A549 (cell line): ENCODE measurements around the gene NACA. TPM values are rescaled to one million over a fixed set of nuclear protein-coding genes. Genes with fewer than 3 reads are reported as not detected.

Source experiments
- ATAC-seq, 2 experiments: fragments of 200-7000 bp in 1 of 2; fragments of >200 bp in 1 of 2; cut with Nextera tagmentation in 1 of 2; cut with Tn5 transposase in 1 of 2; 3 replicates each; pipeline versions ENCODE4 v1.8.0 to v1.9.1; 2018 to 2020; ENCODE audit warnings: mild to moderate bottlenecking in 1 of 2, moderate library complexity in 1 of 2
- CTCF ChIA-PET: fragments of 300-600 bp; sonication (Branson Sonifier 250); formaldehyde crosslinking; extraction: SDS; loops from one replicate; lab custom pipeline; 2021; ENCODE audit warnings: antibody characterized with exemption, inconsistent platforms; lab: Yijun Ruan, JAX
- POLR2A ChIA-PET: fragments of 350-600 bp; formaldehyde crosslinking; extraction: SDS; loops from one replicate; lab custom pipeline; 2021; ENCODE audit warnings: antibody characterized with exemption, inconsistent platforms; lab: Yijun Ruan, JAX
- DNase-seq, 2 experiments: peaks; one replicate each; pipeline versions ENCODE4 v3.0.0 to v3.0.0-alpha.2; 2011 to 2016; ENCODE audit warnings: low read depth in 1 of 2, low spot score in 1 of 2
- FAIRE-seq: peaks from 2 replicates; lab custom pipeline; 2011; peaks lifted over from hg19 to GRCh38; lab: Jason Lieb, UNC
- H3K27ac ChIP-seq, 2 experiments: fragments of >200 bp; sonication (Bioruptor Twin); formaldehyde crosslinking; 3 replicates each; pipeline ENCODE4 v1.5.1; 2016 to 2017
- H3K4me1 ChIP-seq: fragments of >200 bp; sonication (Bioruptor Twin); formaldehyde crosslinking; 3 replicates; pipeline ENCODE4 v1.6.1; 2016
- H3K4me2 ChIP-seq: fragments of >200 bp; sonication (Bioruptor Twin); formaldehyde crosslinking; 3 replicates; pipeline ENCODE4 v1.6.1; 2016
- H3K4me3 ChIP-seq: fragments of >200 bp; sonication (Bioruptor Twin); formaldehyde crosslinking; 3 replicates; pipeline ENCODE4 v1.5.1; 2016
- H3K9me3 ChIP-seq: fragments of >200 bp; sonication (Bioruptor Twin); formaldehyde crosslinking; 3 replicates; pipeline ENCODE4 v1.6.1; 2016
- BHLHE40 ChIP-seq: IDR thresholded peaks from 2 replicates; pipeline ENCODE4 v1.6.1; 2012; ENCODE audit warnings: low read depth, low read length, inconsistent platforms
- CBX8 ChIP-seq: fragments of 200-600 bp; sonication (generic); IDR thresholded peaks from 2 replicates; pipeline ENCODE4 v1.6.1; 2016
- CEBPB ChIP-seq, 2 experiments: fragments of >200 bp in 1 of 2; sonication (Bioruptor Twin) in 1 of 2; formaldehyde crosslinking in 1 of 2; IDR thresholded peaks; 2 replicates each; pipeline ENCODE4 v1.6.1; 2012 to 2016
- CHD2 ChIP-seq: fragments of 150-350 bp; IDR thresholded peaks from 2 replicates; pipeline ENCODE4 v1.6.1; 2014; ENCODE audit warnings: low read length; ENCODE audit not compliant: partially characterized antibody
- CHD4 ChIP-seq: fragments of 200-600 bp; sonication (generic); IDR thresholded peaks from 2 replicates; pipeline ENCODE4 v1.6.1; 2016; ENCODE audit warnings: antibody characterized with exemption, mild to moderate bottlenecking, borderline replicate concordance
- EHF ChIP-seq: fragments of 250-450 bp; sonication (Bioruptor Pico); IDR thresholded peaks from 2 replicates; pipeline ENCODE4 v1.5.0; 2020; ENCODE audit warnings: mild to moderate bottlenecking
- EP300 ChIP-seq, 2 experiments: fragments of >200 bp; sonication (Bioruptor Twin); formaldehyde crosslinking; IDR thresholded peaks; 2 replicates in 1 of 2; 3 replicates in 1 of 2; pipeline ENCODE4 v1.6.1; 2016 to 2017
- FOSB ChIP-seq: fragments of 250-450 bp; sonication (Bioruptor Pico); IDR thresholded peaks from 2 replicates; pipeline ENCODE4 v1.5.0; 2020; ENCODE audit warnings: mild to moderate bottlenecking, moderate library complexity
- GATA3 ChIP-seq: IDR thresholded peaks from 2 replicates; pipeline ENCODE4 v1.6.1; 2012; ENCODE audit warnings: borderline replicate concordance
- HDAC2 ChIP-seq: fragments of 200-600 bp; sonication (generic); IDR thresholded peaks from 2 replicates; pipeline ENCODE4 v1.6.1; 2016
- HOXA7 ChIP-seq: fragments of 250-450 bp; sonication (Bioruptor Pico); IDR thresholded peaks from 2 replicates; pipeline ENCODE4 v1.5.0; 2020; ENCODE audit warnings: mild to moderate bottlenecking, moderate library complexity
- HOXB5 ChIP-seq: fragments of 250-450 bp; sonication (Bioruptor Pico); IDR thresholded peaks from 2 replicates; pipeline ENCODE4 v1.5.0; 2020; ENCODE audit warnings: mild to moderate bottlenecking, moderate library complexity
- JUN ChIP-seq, 2 experiments: fragments of >200 bp; sonication (Bioruptor Twin); formaldehyde crosslinking; IDR thresholded peaks; 2 replicates in 1 of 2; 3 replicates in 1 of 2; pipeline ENCODE4 v1.6.1; 2016 to 2017
- JUNB ChIP-seq: fragments of >200 bp; sonication (Bioruptor Twin); formaldehyde crosslinking; IDR thresholded peaks from 2 replicates; pipeline ENCODE4 v1.6.1; 2016
- KDM1A ChIP-seq: fragments of 200-600 bp; sonication (generic); IDR thresholded peaks from 2 replicates; pipeline ENCODE4 v1.6.1; 2016; ENCODE audit warnings: low read depth, mild to moderate bottlenecking
- KDM5A ChIP-seq: fragments of 200-600 bp; sonication (generic); IDR thresholded peaks from 2 replicates; pipeline ENCODE4 v1.6.1; 2016; ENCODE audit warnings: antibody characterized with exemption, mild to moderate bottlenecking
- MAFK ChIP-seq: fragments of 450-650 bp; IDR thresholded peaks from 2 replicates; pipeline ENCODE4 v1.6.1; 2014; ENCODE audit not compliant: partially characterized antibody
- MAX ChIP-seq: IDR thresholded peaks from 2 replicates; pipeline ENCODE4 v1.6.1; 2012
- MAZ ChIP-seq: fragments of 150-350 bp; IDR thresholded peaks from 2 replicates; pipeline ENCODE4 v1.6.1; 2014; ENCODE audit warnings: antibody characterized with exemption, low read depth, low read length, borderline replicate concordance
- NFE2L2 ChIP-seq: fragments of 150-350 bp; conservative IDR thresholded peaks from 2 replicates; pipeline ENCODE4 v1.6.1; 2014; ENCODE audit warnings: low read length
- NPAS2 ChIP-seq: fragments of 250-450 bp; sonication (Bioruptor Pico); IDR thresholded peaks from 2 replicates; pipeline ENCODE4 v1.8.0; 2022; ENCODE audit warnings: mild to moderate bottlenecking, moderate library complexity, borderline replicate concordance
- NR3C1 ChIP-seq: fragments of >200 bp; sonication (Bioruptor Twin); formaldehyde crosslinking; IDR thresholded peaks from 3 replicates; pipeline ENCODE4 v1.6.1; 2017
- POLR2AphosphoS2 ChIP-seq: conservative IDR thresholded peaks from 2 replicates; pipeline ENCODE4 v1.6.1; 2012; ENCODE audit warnings: low read length, improper control_type of control experiment, inconsistent platforms
- RCOR1 ChIP-seq: fragments of 150-350 bp; IDR thresholded peaks from 2 replicates; pipeline ENCODE4 v1.6.1; 2014; ENCODE audit warnings: antibody characterized with exemption, low read length, low read depth
- RFX5 ChIP-seq: fragments of 450-650 bp; IDR thresholded peaks from 2 replicates; pipeline ENCODE4 v1.7.1; 2014; ENCODE audit warnings: antibody characterized with exemption, mild to moderate bottlenecking, moderate library complexity
- RNF2 ChIP-seq: fragments of 200-600 bp; sonication (generic); IDR thresholded peaks from 2 replicates; pipeline ENCODE4 v1.6.1; 2016; ENCODE audit warnings: low read depth, mild to moderate bottlenecking, antibody characterized with exemption, moderate library complexity, borderline replicate concordance
- SMC3 ChIP-seq: fragments of >200 bp; sonication (Bioruptor Twin); formaldehyde crosslinking; IDR thresholded peaks from 3 replicates; pipeline ENCODE4 v1.6.1; 2018; ENCODE audit warnings: inconsistent platforms
- SREBF2 ChIP-seq: fragments of 450-650 bp; IDR thresholded peaks from 2 replicates; pipeline ENCODE4 v1.6.1; 2014; ENCODE audit warnings: mild to moderate bottlenecking, moderate library complexity
- TFCP2L1 ChIP-seq: fragments of 250-450 bp; sonication (Bioruptor Pico); IDR thresholded peaks from 2 replicates; pipeline ENCODE4 v1.5.0; 2021; ENCODE audit warnings: mild to moderate bottlenecking
- TP53 ChIP-seq: fragments of 250-450 bp; sonication (Bioruptor Pico); IDR thresholded peaks from 2 replicates; pipeline ENCODE4 v1.5.0; 2021; ENCODE audit warnings: mild to moderate bottlenecking, moderate library complexity
- USF2 ChIP-seq: fragments of 450-650 bp; IDR thresholded peaks from 2 replicates; pipeline ENCODE4 v1.6.1; 2014; ENCODE audit warnings: antibody characterized with exemption
- ZFP36 ChIP-seq: fragments of 450-650 bp; IDR thresholded peaks from 2 replicates; pipeline ENCODE4 v1.6.1; 2014; ENCODE audit warnings: borderline replicate concordance; ENCODE audit not compliant: partially characterized antibody
- ZNF302 ChIP-seq: fragments of 250-450 bp; sonication (Bioruptor Pico); IDR thresholded peaks from 2 replicates; pipeline ENCODE4 v1.9.0; 2021; ENCODE audit warnings: inconsistent platforms, mild to moderate bottlenecking, moderate library complexity
- ZSCAN20 ChIP-seq: fragments of 250-450 bp; sonication (Bioruptor Pico); IDR thresholded peaks from 2 replicates; pipeline ENCODE4 v1.8.0; 2022; ENCODE audit warnings: mild to moderate bottlenecking, moderate library complexity
- WGBS: methylation state at CpG from one replicate; pipeline ENCODE4 v1.1.6; 2017; ENCODE audit errors: missing lambda C conversion rate; 5-methylcytosine and 5-hydroxymethylcytosine counted together
- polyA minus RNA-seq: library from RNA; depleted of rRNA, polyadenylated mRNA; stranded (reverse); fragments of >200 nt; gene quantifications from 2 replicates; pipeline ENCODE4 v1.2.3, GENCODE V29; 2011; rRNA and poly(A)+ RNA removed
- polyA plus RNA-seq, 4 experiments: library from polyadenylated mRNA; depleted of rRNA in 3 of 4; stranded (reverse); fragments of >200 nt; fragmentation: RNase III in 1 of 4; extraction: RNeasy Plus Mini Kit Qiagen cat#74134 plus additional on column Dnase treatment in 1 of 4; gene quantifications; 2 replicates in 3 of 4; 3 replicates in 1 of 4; pipeline ENCODE4 v1.2.3, GENCODE V29; 2011 to 2017
- TF ChIP-seq, protein P1 (sequence below): fragments of >200 bp; sonication (Bioruptor Twin); formaldehyde crosslinking; IDR thresholded peaks from 2 replicates; pipeline ENCODE4 v1.6.1; 2016
- TF ChIP-seq, protein P2 (sequence below): IDR thresholded peaks from 2 replicates; pipeline ENCODE4 v1.6.1; 2012
- TF ChIP-seq, protein P3 (sequence below): fragments of >200 bp; sonication (Bioruptor Twin); formaldehyde crosslinking; IDR thresholded peaks from 3 replicates; pipeline ENCODE4 v1.5.1; 2016
- TF ChIP-seq, protein P4 (sequence below): fragments of >200 bp; sonication (Bioruptor Twin); formaldehyde crosslinking; IDR thresholded peaks from 3 replicates; pipeline ENCODE4 v1.6.1; 2016

NACA gene
- polyA plus RNA-seq (2011; rRNA removed) (993 and 1,560 TPM in 2 replicates), polyA plus RNA-seq (2017; fragmentation: RNase III; extraction: RNeasy Plus Mini Kit Qiagen cat#74134 plus additional on column Dnase treatment) (2,331 to 2,770 TPM (median 2,562 TPM) in 3 replicates), polyA minus RNA-seq (462 and 592 TPM in 2 replicates)
- polyA plus RNA-seq (2012; cell fraction: cytosol; rRNA removed) = 797 and 972 TPM in 2 replicates
- polyA plus RNA-seq (2012; cell fraction: nucleus; rRNA removed) = 286 and 326 TPM in 2 replicates

DNA sequence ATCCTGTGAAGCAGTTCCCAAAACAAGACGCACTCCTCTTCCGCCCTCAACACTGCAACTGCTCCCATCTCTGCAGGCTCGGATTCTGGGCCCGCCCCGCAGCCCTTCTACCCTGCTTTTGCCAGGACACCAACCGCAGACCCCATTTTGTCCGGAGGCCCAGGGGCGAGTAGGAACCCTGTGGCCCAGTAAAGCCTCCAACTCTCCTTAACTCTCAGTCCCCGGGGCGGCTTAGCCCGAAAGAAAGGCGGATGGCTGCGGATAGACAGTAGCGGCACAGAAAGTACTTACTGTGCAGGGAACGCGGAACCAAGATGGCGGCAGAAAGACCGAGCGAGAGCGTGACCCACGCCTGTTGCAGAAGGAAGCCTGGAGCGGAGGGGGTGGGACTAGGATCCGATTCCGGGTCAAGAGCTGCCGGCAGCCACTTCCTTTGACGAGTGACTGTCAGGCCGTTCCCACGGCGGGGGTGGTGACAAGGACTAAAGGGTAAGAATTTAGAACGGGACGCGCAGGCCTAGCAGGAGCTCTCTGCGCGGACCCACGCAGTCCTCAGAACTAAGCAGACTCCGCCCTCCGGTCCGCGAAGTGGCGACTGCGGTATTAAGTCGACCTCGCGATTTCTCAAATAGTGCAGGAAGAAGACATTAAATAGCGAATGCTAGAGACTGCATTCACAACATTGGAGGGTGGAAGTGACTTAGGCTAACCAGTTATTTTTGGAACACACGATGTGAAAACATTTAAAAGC lies at the start of gene NACA:
Gene NACA (minus strand): TSS at position 328 of the 751 bp plus-strand sequence. CDS start 778 bp downstream, outside the sequence.
- FAIRE-seq (peak; percentile 28), ATAC-seq (peak; percentile 97 to 98), DNase-seq (peak; percentile 99)
- peak within 1 kb of the TSS; percentile 96 to 99 for H3K27ac ChIP-seq
- ChIA-PET POLR2A (interaction anchor here (0.6 to 3.2 kb wide), 20 partner anchors 8 to 402 kb away, joined by 3 to 72 read pairs (median 4); partner anchors contain the start of genes NAB2, NEMP1, PRIM1 and PTGES3), CTCF (interaction anchor here (0.7 to 2.7 kb wide), 6 partner anchors 10 to 263 kb away, joined by 3 to 8 read pairs (median 6); partner anchors contain the start of genes PRIM1 and RBMS2)
- under 1% methylated on average over 46 of the region's 46 CpGs for WGBS
- peaks cover 34% of the 10 kb centered on the region for H3K4me1 ChIP-seq
- peak within 1 kb of the TSS; percentile 85 for H3K4me2 ChIP-seq
- H3K4me3 ChIP-seq = peak within 1 kb of the TSS; percentile 99
- no peaks in the 10 kb centered on the region for H3K9me3 ChIP-seq
- TF ChIP-seq MAZ (peak; percentile 66; the same call in 1 of the 2 replicates), TFCP2L1 (CRISPR knock-in tag) (no peak), FOSB (CRISPR knock-in tag) (no peak), USF2 (0 out of 2 replicates have a peak, but pooled peaks have one; percentile 26), CEBPB (IDR thresholded peaks at IDR 0.05) (peak in 1 of 2 experiments; percentile 32; a peak in 1 of 4 replicates), CBX8 (no peak), ZFP36 (no peak), CHD2 (peak; percentile 64), POLR2AphosphoS2 (no peak), CHD4 (no peak), KDM1A (no peak), TP53 (CRISPR knock-in tag) (peak; percentile 36; the same call in 1 of the 2 replicates), HOXA7 (CRISPR knock-in tag) (0 out of 2 replicates have a peak, but pooled peaks have one; percentile 56), RNF2 (no peak), MAX (peak; percentile 99), JUNB (no peak), ZNF302 (no peak), RFX5 (no peak), NR3C1 (no peak), JUN (IDR thresholded peaks at IDR 0.05) (peak; percentile 95 to 99), MAFK (no peak), GATA3 (no peak), RCOR1 (no peak), EHF (CRISPR knock-in tag) (peak; percentile 77; the same call in 1 of the 2 replicates), NPAS2 (CRISPR knock-in tag) (no peak), SREBF2 (no peak), HOXB5 (CRISPR knock-in tag) (no peak), ZSCAN20 (CRISPR knock-in tag) (no peak), NFE2L2 (no peak), KDM5A (peak; percentile 48; the same call in 1 of the 2 replicates), SMC3 (no peak), HDAC2 (no peak), EP300 (IDR thresholded peaks at IDR 0.05) (no peak), BHLHE40 (no peak)
- TF ChIP-seq, protein P1, sequence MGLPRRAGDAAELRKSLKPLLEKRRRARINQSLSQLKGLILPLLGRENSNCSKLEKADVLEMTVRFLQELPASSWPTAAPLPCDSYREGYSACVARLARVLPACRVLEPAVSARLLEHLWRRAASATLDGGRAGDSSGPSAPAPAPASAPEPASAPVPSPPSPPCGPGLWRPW = no peak
- TF ChIP-seq, protein P2, sequence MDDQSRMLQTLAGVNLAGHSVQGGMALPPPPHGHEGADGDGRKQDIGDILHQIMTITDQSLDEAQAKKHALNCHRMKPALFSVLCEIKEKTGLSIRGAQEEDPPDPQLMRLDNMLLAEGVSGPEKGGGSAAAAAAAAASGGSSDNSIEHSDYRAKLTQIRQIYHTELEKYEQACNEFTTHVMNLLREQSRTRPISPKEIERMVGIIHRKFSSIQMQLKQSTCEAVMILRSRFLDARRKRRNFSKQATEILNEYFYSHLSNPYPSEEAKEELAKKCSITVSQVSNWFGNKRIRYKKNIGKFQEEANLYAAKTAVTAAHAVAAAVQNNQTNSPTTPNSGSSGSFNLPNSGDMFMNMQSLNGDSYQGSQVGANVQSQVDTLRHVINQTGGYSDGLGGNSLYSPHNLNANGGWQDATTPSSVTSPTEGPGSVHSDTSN = peak; percentile 74
- TF ChIP-seq, protein P3, sequence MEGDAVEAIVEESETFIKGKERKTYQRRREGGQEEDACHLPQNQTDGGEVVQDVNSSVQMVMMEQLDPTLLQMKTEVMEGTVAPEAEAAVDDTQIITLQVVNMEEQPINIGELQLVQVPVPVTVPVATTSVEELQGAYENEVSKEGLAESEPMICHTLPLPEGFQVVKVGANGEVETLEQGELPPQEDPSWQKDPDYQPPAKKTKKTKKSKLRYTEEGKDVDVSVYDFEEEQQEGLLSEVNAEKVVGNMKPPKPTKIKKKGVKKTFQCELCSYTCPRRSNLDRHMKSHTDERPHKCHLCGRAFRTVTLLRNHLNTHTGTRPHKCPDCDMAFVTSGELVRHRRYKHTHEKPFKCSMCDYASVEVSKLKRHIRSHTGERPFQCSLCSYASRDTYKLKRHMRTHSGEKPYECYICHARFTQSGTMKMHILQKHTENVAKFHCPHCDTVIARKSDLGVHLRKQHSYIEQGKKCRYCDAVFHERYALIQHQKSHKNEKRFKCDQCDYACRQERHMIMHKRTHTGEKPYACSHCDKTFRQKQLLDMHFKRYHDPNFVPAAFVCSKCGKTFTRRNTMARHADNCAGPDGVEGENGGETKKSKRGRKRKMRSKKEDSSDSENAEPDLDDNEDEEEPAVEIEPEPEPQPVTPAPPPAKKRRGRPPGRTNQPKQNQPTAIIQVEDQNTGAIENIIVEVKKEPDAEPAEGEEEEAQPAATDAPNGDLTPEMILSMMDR = no peak
- TF ChIP-seq, protein P4, sequence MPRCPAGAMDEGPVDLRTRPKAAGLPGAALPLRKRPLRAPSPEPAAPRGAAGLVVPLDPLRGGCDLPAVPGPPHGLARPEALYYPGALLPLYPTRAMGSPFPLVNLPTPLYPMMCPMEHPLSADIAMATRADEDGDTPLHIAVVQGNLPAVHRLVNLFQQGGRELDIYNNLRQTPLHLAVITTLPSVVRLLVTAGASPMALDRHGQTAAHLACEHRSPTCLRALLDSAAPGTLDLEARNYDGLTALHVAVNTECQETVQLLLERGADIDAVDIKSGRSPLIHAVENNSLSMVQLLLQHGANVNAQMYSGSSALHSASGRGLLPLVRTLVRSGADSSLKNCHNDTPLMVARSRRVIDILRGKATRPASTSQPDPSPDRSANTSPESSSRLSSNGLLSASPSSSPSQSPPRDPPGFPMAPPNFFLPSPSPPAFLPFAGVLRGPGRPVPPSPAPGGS = peak; percentile 93
